K562 (cell line): ENCODE results near the gene GNPTAB. TPM values are rescaled to one million over a fixed set of nuclear protein-coding genes. Genes with fewer than 3 reads are reported as not detected.
A peak's percentile ranks its signal among the peaks of the same experiment; 100 is the strongest.

Experiments
- ASH1L ChIP-seq: fragments of 450-650 bp; IDR thresholded peaks from 2 replicates; pipeline ENCODE4 v1.6.1; 2018; ENCODE audit warnings: borderline replicate concordance, mild to moderate bottlenecking, low read depth; ENCODE audit not compliant: partially characterized antibody
- E2F6 ChIP-seq, 2 experiments: IDR thresholded peaks; 2 replicates each; pipeline ENCODE4 v1.6.1; 2011; ENCODE audit warnings: borderline replicate concordance in 1 of 2, control low read depth in 1 of 2, low read depth in 1 of 2, low read length in 1 of 2, mild to moderate bottlenecking in 1 of 2, mixed read lengths in 1 of 2, moderate library complexity in 1 of 2; ENCODE audit not compliant: insufficient read depth in 1 of 2, insufficient read length in 1 of 2, poor library complexity in 1 of 2, severe bottlenecking in 1 of 2; ENCODE audit errors: extremely low read depth in 1 of 2
- ESRRA ChIP-seq: fragments of 450-650 bp; IDR thresholded peaks from 2 replicates; pipeline ENCODE4 v1.6.1; 2014; ENCODE audit warnings: low read depth, mild to moderate bottlenecking, moderate library complexity, borderline replicate concordance
- GTF2E2 ChIP-seq: fragments of 200-800 bp; sonication (Bioruptor generic); IDR thresholded peaks from 2 replicates; pipeline ENCODE4 v1.6.1; 2016; ENCODE audit warnings: missing genetic modification characterization, missing compliant biosample characterization
- HDGF ChIP-seq: fragments of 450-650 bp; IDR thresholded peaks from 2 replicates; pipeline ENCODE4 v1.6.1; 2016
- NR2C1 ChIP-seq, 2 experiments: fragments of 450-650 bp; IDR thresholded peaks; 2 replicates each; pipeline ENCODE4 v1.6.1; 2017; ENCODE audit warnings: mild to moderate bottlenecking in 2 of 2, antibody characterized with exemption in 1 of 2, inconsistent platforms in 1 of 2, missing compliant biosample characterization in 1 of 2, missing genetic modification characterization in 1 of 2
- NR2C2 ChIP-seq, 2 experiments: fragments of 200-800 bp in 1 of 2; sonication (Bioruptor generic) in 1 of 2; sonication (generic) in 1 of 2; formaldehyde crosslinking in 1 of 2; IDR thresholded peaks; 2 replicates each; pipeline versions ENCODE4 v1.6.1 to v1.8.0; 2016 to 2022; ENCODE audit warnings: mild to moderate bottlenecking in 1 of 2, missing compliant biosample characterization in 1 of 2, missing genetic modification characterization in 1 of 2, missing genetic modification reagents in 1 of 2
- NRF1 ChIP-seq, 2 experiments: fragments of 450-650 bp; IDR thresholded peaks in 1 of 2; conservative IDR thresholded peaks in 1 of 2; 2 replicates each; pipeline ENCODE4 v1.6.1; 2014; ENCODE audit warnings: mild to moderate bottlenecking in 2 of 2
- RNF2 ChIP-seq: sonication (generic); IDR thresholded peaks from 2 replicates; pipeline ENCODE4 v1.6.1; 2016
- TCF7 ChIP-seq: sonication (generic); IDR thresholded peaks from 2 replicates; pipeline ENCODE4 v1.6.1; 2016; ENCODE audit warnings: antibody characterized with exemption, borderline replicate concordance
- UBTF ChIP-seq, 2 experiments: IDR thresholded peaks; 2 replicates each; pipeline ENCODE4 v1.6.1; 2012; ENCODE audit warnings: improper control_type of control experiment in 2 of 2, low read depth in 2 of 2, low read length in 2 of 2, borderline replicate concordance in 1 of 2
- ZBTB17 ChIP-seq: fragments of 450-650 bp; formaldehyde crosslinking; IDR thresholded peaks from 2 replicates; pipeline ENCODE4 v1.4.0; 2020; ENCODE audit warnings: mild to moderate bottlenecking
- ZNF436 ChIP-seq: fragments of 250-450, 450-650 bp; sonication (Bioruptor Pico); formaldehyde crosslinking; IDR thresholded peaks from 2 replicates; pipeline ENCODE4 v1.7.0; 2020; ENCODE audit warnings: mild to moderate bottlenecking
- ZNF696 ChIP-seq: fragments of 250-450 bp; sonication (Bioruptor Pico); conservative IDR thresholded peaks from 2 replicates; pipeline ENCODE4 v1.4.0; 2020; ENCODE audit warnings: mild to moderate bottlenecking, moderate library complexity
- polyA plus RNA-seq, 8 experiments: library from polyadenylated mRNA; depleted of rRNA in 4 of 8; stranded (reverse) in 5 of 8; unstranded in 3 of 8; fragments of >200 nt; fragmentation: Nextera tagmentation in 2 of 8; fragmentation: Illumina TruSeq in 1 of 8; extraction: Ambion mirVana in 2 of 8; extraction: Trizol in 1 of 8; gene quantifications; 2 replicates each; pipeline versions ENCODE4 v1.2.1 to v1.2.3, GENCODE V29; 2011 to 2014; ENCODE audit warnings: inconsistent platforms in 1 of 8, missing spikeins in 1 of 8
- total RNA-seq, 7 experiments: library from RNA; depleted of rRNA in 6 of 7; stranded (reverse); fragments of >200 nt in 6 of 7; fragmentation: Illumina TruSeq in 2 of 7; extraction: Trizol in 2 of 7; gene quantifications; 2 replicates each; pipeline versions ENCODE4 v1.2.1 to v1.2.3, GENCODE V29; 2011 to 2021; ENCODE audit warnings: low replicate concordance in 1 of 7
- TF ChIP-seq, protein P1 (sequence below), 2 experiments: fragments of 150-350 bp in 1 of 2; IDR thresholded peaks; 2 replicates each; pipeline ENCODE4 v1.6.1; 2012 to 2016; ENCODE audit warnings: low read depth in 2 of 2, low read length in 2 of 2, mild to moderate bottlenecking in 1 of 2, moderate library complexity in 1 of 2

The GNPTAB gene
- total and polyA plus RNA-seq, 9 of the 15 experiments (the other 6 are each of a cell fraction or from before 2014, with no cell fraction given): 5.9 to 23.2 (median 19.3) TPM

DNA sequence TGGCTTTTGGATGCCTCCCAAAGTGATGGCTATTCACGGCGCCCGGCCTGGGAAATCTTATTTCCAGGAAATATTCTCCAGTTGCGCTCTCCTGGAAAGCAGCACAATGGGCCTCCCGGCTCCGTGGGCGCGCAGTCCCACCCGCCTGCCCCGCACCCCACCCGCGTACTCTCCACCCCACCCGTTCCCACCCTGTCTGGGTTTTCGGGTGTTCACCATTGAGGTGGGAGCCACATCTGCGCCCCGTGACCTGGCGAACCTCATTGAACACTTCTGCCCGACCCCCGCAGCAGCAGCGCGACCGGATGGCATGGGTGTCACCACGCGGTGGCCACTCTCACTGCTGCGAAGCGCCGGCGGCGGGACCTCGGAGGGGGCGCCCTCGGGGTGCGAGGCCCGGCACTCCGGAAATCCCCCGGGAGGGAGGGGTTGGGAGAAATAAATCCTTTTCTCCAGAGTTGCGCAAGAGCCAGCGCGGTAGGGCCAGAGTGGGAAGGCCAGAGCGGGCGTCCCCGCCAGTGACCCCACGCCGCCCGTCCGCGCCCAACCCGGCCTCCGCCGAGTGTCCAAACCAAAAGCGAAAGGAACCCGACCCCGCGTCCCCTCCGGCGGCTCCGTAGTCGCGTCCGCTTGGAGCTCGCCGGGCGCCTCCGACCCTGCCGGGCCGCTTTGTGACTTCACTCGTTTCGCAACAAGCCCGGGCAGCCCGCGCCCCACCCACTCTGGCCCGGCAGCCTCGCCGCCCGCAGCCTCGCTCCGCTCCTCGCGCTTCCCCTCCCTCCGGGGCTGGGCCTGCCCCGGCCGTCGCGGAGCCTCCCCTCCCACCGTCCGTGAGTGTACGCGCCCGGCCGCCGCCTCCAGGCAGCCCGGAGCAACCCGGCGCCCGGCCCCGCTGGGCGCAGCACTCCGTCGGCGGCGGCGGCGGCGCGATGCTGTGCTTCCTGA is 46.4 kb upstream of the GNPTAB start, which contains the start of gene DRAM1 (continued):
- TF ChIP-seq, protein P1, sequence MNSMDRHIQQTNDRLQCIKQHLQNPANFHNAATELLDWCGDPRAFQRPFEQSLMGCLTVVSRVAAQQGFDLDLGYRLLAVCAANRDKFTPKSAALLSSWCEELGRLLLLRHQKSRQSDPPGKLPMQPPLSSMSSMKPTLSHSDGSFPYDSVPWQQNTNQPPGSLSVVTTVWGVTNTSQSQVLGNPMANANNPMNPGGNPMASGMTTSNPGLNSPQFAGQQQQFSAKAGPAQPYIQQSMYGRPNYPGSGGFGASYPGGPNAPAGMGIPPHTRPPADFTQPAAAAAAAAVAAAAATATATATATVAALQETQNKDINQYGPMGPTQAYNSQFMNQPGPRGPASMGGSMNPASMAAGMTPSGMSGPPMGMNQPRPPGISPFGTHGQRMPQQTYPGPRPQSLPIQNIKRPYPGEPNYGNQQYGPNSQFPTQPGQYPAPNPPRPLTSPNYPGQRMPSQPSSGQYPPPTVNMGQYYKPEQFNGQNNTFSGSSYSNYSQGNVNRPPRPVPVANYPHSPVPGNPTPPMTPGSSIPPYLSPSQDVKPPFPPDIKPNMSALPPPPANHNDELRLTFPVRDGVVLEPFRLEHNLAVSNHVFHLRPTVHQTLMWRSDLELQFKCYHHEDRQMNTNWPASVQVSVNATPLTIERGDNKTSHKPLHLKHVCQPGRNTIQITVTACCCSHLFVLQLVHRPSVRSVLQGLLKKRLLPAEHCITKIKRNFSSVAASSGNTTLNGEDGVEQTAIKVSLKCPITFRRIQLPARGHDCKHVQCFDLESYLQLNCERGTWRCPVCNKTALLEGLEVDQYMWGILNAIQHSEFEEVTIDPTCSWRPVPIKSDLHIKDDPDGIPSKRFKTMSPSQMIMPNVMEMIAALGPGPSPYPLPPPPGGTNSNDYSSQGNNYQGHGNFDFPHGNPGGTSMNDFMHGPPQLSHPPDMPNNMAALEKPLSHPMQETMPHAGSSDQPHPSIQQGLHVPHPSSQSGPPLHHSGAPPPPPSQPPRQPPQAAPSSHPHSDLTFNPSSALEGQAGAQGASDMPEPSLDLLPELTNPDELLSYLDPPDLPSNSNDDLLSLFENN (IDR thresholded peaks at IDR 0.05; ENCODE audit: low read depth in 2 of 2, low read length in 2 of 2): 0 out of 4 replicates have a peak, but pooled peaks of 1 of the 2 experiments have one; percentile 33
- TF ChIP-seq GTF2E2 (tag) (0 out of 2 replicates have a peak, but pooled peaks have one; percentile 16), ZNF696 (CRISPR knock-in tag) (no peak), ASH1L (no peak), ZBTB17 (CRISPR knock-in tag) (no peak; the same call in 1 of the 2 replicates), NR2C1 (IDR thresholded peaks at IDR 0.05) (no peak), NR2C1 (tag; IDR thresholded peaks at IDR 0.05) (peak; percentile 67; the same call in 1 of the 2 replicates), NRF1 (conservative IDR thresholded peaks at IDR 0.05 in 1 of 2, IDR thresholded peaks at IDR 0.05 in 1 of 2) (peak; percentile 69 to 77), NR2C2 (CRISPR knock-in tag; IDR thresholded peaks at IDR 0.05) (no peak), NR2C2 (tag; IDR thresholded peaks at IDR 0.05) (peak; percentile 90), RNF2 (peak; percentile 56), ESRRA (peak; percentile 71; the same call in 1 of the 2 replicates), ZNF436 (CRISPR knock-in tag) (peak; percentile 99), UBTF (IDR thresholded peaks at IDR 0.05; ENCODE audit: borderline replicate concordance in 1 of 2, low read depth in 2 of 2, low read length in 2 of 2) (peak in 1 of 2 experiments; percentile 78; a peak in 2 of 4 replicates), E2F6 (IDR thresholded peaks at IDR 0.05; ENCODE audit: borderline replicate concordance in 1 of 2, extremely low read depth in 1 of 2, insufficient read depth in 1 of 2, insufficient read length in 1 of 2, low read depth in 1 of 2, low read length in 1 of 2, poor library complexity in 1 of 2, severe bottlenecking in 1 of 2) (peak; percentile 78 to 97), HDGF (no peak), TCF7 (peak; percentile 37; the same call in 1 of the 2 replicates)
